GM19043 (cell line): ENCODE measurements around the gene CPN2.
A peak's percentile ranks its signal among the peaks of the same experiment; 100 is the strongest.

Experiments
- ATAC-seq: cut with Tn5 transposase; IDR thresholded peaks from one replicate; pipeline ENCODE4 v1.9.1; 2021; ENCODE audit warnings: low read depth; ENCODE audit not compliant: unreplicated experiment

Gene CPN2

GRCh38 chr3:194355379-194355778 lies 4.3 kb upstream of the CPN2 start:
- ATAC-seq = no peak

- ATAC-seq = no peak
Observed at GRCh38 chr3:194354315-194354714, 3.2 kb upstream of the CPN2 start.

- no peak for ATAC-seq
Observed at GRCh38 chr3:194352667-194353246, 1.6 kb upstream of the CPN2 start.

GRCh38 chr3:194351952-194352536 lies 916 bp upstream of the CPN2 start:
- ATAC-seq = no peak

- no peak for ATAC-seq
Observed at GRCh38 chr3:194350726-194351071, 429 bp downstream of the CPN2 start.

GRCh38 chr3:194348354-194348753 lies 2.8 kb downstream of the CPN2 start:
- ATAC-seq = no peak

- no peak for ATAC-seq
Observed at GRCh38 chr3:194346621-194347020, 4.5 kb downstream of the CPN2 start.

- ATAC-seq = no peak
Observed at GRCh38 chr3:194346035-194346434, 5.1 kb downstream of the CPN2 start.

- ATAC-seq = no peak
Observed at GRCh38 chr3:194344012-194344411, 7.1 kb downstream of the CPN2 start.

- no peak for ATAC-seq
Observed at GRCh38 chr3:194343561-194343893, 7.6 kb downstream of the CPN2 start.

- ATAC-seq = no peak
Observed at GRCh38 chr3:194342861-194343560, 8.1 kb downstream of the CPN2 start.

- ATAC-seq = no peak
Observed at GRCh38 chr3:194340757-194341400, 10.2 kb downstream of the CPN2 start.

- ATAC-seq = no peak
Observed at GRCh38 chr3:194339840-194340239, 11.3 kb downstream of the CPN2 start.

- ATAC-seq = no peak
Observed at GRCh38 chr3:194339356-194339755, 11.8 kb downstream of the CPN2 start.

- no peak for ATAC-seq
Observed at GRCh38 chr3:194337965-194338753, 13.0 kb downstream of the CPN2 start.

GRCh38 chr3:194336601-194337355 lies 14.3 kb downstream of the CPN2 start:
- no peak for ATAC-seq

- no peak for ATAC-seq
Observed at GRCh38 chr3:194333981-194334320, 17.2 kb downstream of the CPN2 start.

- ATAC-seq = peak; percentile 91
Observed at GRCh38 chr3:194333212-194333980, 17.7 kb downstream of the CPN2 start.

GRCh38 chr3:194332858-194333211 lies 18.3 kb downstream of the CPN2 start:
- ATAC-seq = no peak

GRCh38 chr3:194330579-194330978 lies 20.5 kb downstream of the CPN2 start:
- ATAC-seq = no peak
